GM18907 (cell line): ENCODE results near the gene CACNG7.
"Not testable (repeated sequence)": the region's sequence is repeated elsewhere in the genome, so short reads cannot be mapped to it uniquely, and the experiment has no call there.

Experiments used
- ATAC-seq: cut with Tn5 transposase; IDR thresholded peaks from one replicate; pipeline ENCODE4 v1.9.1; 2021; ENCODE audit warnings: mild to moderate bottlenecking, moderate library complexity; ENCODE audit not compliant: unreplicated experiment

Gene CACNG7, protein sequence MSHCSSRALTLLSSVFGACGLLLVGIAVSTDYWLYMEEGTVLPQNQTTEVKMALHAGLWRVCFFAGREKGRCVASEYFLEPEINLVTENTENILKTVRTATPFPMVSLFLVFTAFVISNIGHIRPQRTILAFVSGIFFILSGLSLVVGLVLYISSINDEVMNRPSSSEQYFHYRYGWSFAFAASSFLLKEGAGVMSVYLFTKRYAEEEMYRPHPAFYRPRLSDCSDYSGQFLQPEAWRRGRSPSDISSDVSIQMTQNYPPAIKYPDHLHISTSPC

GRCh38 chr19:53908935-53909415 is at the start of gene CACNG7:
TSS of gene CACNG7 (plus strand) at chr19:53909278. CDS start at chr19:53912832, 3,554 bp downstream.
- no peak for ATAC-seq

DNA sequence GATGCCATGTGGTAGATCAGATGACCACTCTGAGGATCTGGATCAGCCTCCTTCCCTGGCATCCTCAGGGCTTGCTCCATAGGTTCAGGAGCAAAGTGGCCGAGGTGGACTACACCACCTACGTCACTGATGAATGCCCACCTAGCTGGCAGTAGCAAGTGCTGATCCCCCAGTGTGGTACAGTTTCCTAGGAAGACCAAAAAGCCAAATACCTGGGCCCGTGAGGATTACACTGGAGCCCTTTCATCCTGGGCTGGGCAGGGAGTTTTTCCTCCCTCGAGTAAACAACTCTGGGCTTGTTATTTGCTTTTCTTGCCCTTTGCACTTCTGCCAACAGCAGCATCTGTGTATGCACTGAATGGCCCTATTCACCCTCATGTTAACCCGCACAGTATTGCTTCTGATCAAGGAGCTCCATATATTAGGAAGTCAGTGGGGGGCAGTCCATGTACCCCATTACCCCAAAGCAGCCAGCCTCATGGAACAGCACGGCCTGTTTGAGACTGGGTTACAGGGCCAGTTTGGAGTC is 44.7 kb upstream of the CACNG7 start:
- no peak for ATAC-seq

DNA sequence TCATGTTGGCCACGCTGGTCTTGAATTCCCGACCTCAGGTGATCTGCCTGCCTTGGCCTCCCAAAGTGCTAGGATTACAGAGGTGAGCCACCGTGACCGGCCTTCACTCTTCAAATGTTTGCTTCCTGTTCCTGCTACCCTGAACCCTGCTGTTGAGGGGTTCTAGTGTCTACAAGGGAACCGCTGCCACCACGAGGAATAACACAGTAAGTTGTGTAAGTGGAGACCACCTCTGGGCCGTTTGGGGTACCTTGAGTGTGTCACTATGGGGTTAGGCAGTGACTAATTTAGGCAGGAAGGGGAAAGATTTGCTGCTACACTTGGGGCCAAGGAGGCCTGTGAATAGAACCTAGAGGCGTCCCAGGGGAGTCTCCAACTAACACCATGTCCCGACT is 43.6 kb upstream of the CACNG7 start:
- no peak for ATAC-seq

DNA sequence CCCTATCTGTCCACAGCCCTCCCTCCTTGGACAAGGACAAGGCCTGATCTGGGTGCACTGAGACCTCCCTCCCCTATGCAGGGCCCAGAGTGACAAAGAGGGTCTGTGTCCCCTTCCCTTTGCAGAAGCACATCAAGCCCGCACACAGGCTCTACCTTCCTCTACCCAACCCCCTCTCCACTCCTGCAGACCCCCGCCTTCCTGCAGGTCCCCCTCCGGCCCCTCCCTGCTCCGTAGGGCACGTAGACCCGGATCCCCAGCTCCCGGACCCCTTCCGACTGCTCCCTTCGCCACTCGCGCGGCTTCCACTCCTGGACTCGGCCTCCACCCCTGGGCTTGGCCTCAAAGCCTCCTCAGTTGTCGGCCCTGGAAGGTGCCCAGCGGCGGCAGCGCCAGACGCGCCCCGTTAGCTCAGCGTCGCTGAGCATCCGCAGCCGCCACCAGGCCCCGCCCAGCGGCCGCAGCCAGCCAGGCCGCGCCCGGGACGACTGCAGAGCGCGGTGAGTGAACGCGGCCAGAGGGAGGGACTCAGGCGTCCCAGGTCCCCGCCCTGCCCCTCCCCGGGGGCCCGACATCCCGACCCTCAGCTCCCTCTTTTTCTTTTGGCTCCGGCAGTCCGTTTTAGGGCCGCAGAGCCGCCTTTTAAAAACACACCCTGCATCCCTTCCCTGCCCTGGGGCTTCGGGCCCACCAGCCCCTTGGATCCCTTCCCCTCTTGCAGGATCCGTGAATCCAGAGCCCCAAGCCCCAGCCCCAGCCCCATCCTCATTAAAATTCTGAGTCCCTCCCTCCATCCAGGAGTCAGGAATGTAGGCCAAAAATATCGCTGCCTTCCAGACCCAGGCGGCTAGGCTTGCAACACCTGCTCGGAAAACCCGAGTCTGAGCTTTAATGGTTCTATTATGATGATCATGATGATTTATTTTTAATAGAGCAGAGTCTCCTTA is 42.9 kb upstream of the CACNG7 start:
- ATAC-seq = no peak

DNA sequence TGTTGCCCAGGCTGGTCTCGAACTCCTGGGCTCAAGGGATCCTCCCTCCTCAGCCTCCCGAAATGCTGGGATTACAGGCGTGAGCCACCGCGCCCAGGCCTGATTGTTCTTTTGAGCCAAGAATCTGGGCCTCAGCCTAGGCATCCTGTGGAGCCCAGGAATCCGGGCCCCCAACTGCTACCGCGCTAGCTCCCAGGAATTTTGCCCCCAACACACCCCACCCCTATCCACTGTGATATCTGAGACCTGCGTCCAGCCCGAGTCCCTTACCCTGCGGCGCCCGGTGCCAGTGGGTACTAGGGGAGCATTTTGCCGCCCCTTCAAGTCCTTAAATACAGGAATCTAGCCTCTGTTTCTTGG is 42.2 kb upstream of the CACNG7 start:
- ATAC-seq = no peak

GRCh38 chr19:53867225-53868090 is 41.6 kb upstream of the CACNG7 start, which contains the start of gene MYADM:
TSS of gene MYADM (plus strand) at chr19:53867883. CDS start at chr19:53873530, 5,647 bp downstream.
- peak; percentile 86 for ATAC-seq

GRCh38 chr19:53868091-53868891 is 40.8 kb upstream of the CACNG7 start:
- no peak for ATAC-seq

DNA sequence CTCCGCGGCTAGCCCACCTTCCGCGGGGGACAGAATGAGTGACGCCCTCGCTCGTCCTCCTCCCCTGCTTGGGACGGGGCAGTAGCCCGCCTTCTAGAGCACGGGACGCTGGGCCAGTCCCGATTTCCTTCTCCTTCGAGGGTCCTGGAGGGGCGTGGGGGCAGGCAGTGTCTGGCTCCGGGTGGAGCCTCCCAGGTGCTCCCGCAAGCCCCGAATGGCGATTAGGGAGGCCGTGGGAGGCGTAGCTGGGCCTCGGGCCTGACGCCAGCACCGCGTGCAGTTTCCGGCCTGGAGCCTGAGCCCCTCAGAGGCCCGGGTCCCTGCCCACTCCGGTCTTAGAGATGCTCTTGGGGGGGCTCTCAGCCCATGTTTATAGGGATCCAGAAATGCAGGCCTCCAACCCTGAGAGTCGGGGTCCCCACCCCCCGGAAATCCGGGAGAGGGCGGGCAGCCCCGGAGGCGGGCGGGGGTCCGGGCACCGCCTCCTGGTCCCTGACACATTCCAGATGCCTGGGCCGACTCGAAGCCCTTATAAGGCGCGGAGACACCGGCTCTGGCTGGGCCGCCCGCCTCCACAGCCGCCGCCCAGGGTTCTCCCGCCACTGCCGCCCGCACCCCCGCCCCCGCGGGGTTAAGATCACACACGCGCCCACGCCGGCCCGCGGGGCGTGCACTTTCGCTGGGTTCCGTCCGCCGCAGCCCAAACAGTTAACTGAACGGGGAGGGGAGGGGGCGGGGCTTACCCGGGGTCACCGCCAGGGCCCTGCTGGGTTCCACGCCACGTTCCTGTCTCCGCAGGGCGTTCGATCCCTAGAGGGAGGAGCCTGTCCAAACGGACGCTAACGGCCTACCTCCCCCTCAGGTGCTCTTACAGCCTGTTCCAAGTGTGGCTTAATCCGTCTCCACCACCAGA is 39.9 kb upstream of the CACNG7 start:
- peak; percentile 41 for ATAC-seq

DNA sequence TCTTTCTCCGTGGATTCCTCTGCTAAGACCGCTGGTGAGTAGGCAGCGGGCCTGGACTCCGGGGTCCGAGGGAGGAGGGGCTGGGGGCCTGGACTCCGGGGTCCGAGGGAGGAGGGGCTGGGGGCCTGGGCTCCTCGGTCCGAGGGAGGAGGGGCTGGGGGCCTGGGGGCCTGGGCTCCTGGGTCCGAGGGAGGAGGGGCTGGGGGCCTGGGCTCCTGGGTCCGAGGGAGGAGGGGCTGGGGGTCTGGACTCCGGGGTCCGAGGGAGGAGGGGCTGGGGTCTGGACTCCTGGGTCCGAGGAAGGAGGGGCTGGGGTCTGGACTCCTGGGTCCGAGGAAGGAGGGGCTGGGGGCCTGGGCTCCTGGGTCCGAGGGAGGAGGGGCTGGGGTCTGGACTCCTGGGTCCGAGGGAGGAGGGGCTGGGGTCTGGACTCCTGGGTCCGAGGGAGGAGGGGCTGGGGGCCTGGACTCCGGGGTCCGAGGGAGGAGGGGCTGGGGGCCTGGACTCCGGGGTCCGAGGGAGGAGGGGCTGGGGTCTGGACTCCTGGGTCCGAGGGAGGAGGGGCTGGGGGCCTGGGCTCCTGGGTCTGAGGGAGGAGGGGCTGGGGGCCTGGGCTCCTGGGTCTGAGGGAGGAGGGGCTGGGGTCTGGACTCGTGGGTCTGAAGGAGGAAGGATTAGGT is 39.1 kb upstream of the CACNG7 start:
- not testable (repeated sequence) for ATAC-seq

DNA sequence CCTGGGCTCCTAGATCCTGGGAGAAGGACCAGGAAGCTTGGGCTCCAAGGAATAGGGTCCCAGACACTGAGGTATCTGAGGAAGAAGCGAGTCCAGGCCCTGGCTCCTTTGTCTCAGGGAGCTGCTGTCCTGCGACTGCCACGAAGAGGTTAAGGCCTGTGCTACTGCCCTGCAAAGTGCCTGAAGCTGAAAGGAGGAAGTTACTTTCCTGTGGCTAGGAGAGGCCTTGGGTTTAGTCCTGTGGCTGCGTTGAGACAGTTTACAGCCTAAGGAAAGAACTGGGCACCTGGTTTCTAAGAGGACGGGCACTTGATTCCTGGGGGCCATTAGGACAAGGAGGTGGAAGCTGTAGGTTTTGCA is 38.6 kb upstream of the CACNG7 start:
- no peak for ATAC-seq

DNA sequence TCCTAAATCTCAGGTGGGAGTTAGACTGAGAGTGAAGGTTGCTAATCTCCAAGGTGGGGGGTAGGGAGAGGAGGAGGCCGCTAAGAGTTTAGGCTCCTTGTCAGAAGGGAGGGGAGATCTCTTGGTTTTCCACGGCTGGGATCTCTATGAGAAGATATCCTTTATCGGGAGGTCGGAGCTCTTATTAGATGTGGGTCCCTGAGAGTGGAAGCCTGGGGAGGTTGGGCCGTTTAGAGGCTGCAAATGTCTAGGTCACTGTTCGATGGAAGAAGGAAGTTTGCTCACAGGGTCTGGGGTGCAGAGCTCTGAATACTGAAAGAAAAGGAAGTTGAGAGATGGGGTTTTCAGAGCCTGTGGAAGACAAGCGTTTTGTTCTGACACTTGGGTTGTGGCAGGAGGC is 37.6 kb upstream of the CACNG7 start:
- no peak for ATAC-seq

GRCh38 chr19:53872762-53873161 is 36.3 kb upstream of the CACNG7 start:
- ATAC-seq = no peak

GRCh38 chr19:53873773-53874605 is 35.1 kb upstream of the CACNG7 start:
- ATAC-seq = no peak

- ATAC-seq = no peak
These were observed 34.5 kb upstream of the CACNG7 start for GRCh38 chr19:53874606-53874990.

- no peak for ATAC-seq
These were observed 33.3 kb upstream of the CACNG7 start for GRCh38 chr19:53875602-53876325.

DNA sequence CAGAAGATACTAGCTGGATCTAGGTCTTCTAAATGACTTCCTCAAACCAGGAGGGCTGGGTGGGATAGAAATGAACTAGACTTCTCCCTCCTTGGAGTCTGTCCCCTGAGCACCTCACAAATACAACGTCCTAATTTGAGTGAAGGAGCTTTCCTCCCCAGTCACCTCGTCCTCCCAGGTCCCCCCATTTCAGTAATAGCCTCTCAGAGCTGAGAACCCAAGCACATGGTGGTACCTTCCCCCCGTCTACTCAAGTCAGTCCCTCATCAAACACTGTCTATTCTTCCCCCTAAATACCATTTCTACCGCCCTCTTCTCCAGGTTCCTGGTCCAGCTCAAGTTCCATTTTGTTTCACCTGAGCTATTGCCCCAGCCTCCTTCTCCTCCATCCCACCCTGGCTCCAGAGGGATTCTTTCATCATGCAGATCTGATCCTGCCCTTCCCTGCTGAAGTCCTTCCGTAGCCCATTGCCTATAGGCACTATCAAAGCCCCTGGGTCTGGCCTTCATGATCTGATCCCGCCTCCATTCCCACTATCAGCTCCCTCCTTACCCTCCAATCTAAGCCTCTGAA is 32.3 kb upstream of the CACNG7 start:
- ATAC-seq = no peak
